SHP77 treated with DMSO at 0.1 percent for 48 hours (cell line): Measurements from ENCODE around the gene PCNX1.

Experiments used
- DNase-seq: peaks from one replicate; lab custom pipeline; 2025; lab: John Stamatoyannopoulos, UW

Gene PCNX1

DNA sequence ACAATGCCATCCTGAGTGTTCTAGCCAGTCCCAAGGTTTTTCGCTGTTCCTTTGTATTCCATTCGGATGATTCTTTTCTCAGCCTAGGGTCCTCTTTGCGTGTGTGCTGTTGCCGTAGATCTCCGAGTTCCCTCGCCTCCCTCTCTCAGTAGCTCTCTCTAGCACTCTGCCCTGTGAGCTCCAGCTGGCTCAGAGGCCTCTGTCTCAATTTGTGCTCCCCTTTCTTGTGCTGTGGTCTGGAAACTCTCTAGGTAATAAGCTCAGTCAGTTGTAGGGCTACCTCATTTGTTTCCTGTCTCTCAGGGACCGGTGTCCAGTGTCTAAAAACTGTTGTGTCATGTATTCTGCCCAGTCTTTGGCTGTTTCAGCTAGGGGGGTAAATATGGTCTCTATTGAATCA lies 179.3 kb downstream of the PCNX1 start:
- DNase-seq = no peak

DNA sequence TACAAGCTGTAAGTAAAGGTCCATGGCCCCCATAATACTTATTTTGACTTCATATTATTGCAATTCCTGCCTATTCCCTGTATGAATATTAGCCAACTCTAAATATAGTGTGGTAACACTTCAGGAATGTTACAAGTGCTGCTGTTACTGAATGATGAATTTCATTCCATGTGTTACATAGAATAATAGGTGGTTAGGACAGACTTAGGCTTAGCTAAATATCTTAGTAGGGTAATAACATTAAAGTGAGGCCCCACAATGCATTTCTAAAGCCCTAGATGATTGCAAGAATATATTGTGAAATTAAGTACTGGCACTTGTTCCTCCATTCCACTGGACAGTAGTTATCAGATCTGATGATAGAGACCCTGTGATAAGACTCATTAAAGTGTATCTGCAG lies 182.7 kb downstream of the PCNX1 start:
- no peak for DNase-seq

DNA sequence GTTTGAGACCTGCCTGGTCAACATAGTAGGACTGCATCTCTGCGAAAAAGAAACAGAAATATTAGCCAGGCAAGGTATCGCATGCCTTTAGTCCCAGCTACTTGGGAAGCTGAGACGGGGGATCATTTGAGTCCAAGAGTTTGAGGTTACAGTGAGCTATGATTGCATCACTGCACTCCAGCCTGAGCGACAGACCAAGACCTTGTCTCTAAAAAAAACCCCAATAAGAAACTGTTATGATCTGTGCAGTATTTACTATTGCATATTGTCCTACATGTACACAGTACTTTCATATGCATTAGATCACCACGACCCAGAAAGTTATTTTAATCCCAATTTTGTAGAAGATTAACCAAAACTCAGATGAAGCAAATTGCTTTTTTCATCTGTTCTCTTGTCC lies 187.5 kb downstream of the PCNX1 start:
- DNase-seq = no peak

DNA sequence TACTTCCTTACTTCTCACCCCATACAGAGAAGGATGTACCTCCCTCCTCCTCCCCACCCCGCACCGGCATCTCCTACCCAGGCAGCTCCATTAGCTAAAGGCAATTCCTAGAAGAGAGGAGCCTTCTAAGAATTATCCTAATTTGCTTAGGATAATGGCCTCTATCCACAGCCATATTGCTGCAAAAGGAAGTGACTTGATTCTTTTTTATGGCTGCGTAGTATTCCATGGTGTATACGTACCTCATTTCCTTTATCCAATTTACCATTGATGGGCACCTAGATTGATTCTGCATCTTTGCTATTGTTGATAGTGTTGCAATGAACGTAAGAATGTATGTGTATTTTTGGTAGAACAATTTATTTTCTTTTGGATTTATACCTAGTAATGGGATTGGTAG lies 189.7 kb downstream of the PCNX1 start:
- DNase-seq = no peak

DNA sequence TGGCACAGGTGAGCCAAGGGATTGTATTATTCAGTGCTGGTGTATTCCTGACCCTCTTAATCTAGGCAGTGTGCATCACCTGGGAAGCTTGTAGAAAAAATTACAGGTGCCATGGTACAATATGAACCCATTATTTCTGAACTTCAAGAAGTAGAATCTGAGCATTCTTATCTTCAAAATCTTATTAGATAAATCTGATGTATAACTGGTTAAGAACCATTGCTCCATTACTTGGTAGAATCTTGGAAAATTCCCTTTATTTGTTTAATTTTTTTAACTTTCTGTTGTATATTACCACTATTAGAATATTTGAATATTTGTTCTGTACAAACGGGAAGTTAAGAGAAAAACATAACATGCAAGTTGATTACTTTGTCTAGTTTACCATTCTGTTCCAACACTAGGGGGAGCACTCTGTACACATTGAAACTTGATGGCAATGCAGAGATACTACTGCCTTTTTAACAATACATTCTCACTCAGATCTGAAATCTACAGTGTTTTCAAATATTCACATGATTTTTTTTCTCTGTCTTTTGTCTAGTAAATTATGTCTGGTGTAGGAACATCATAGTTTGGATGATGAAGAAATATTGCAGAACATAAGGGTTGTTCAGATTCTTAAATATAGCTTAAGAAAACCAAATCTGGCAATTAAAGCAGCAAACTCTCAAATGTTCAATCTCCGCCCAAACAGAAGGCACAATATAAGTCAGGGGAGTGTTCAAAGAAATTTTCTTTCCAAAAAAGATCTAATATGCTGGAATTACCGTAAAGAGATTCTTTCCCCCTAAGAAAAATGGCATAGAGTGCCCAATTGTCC lies 196.6 kb downstream of the PCNX1 start:
- DNase-seq = no peak

DNA sequence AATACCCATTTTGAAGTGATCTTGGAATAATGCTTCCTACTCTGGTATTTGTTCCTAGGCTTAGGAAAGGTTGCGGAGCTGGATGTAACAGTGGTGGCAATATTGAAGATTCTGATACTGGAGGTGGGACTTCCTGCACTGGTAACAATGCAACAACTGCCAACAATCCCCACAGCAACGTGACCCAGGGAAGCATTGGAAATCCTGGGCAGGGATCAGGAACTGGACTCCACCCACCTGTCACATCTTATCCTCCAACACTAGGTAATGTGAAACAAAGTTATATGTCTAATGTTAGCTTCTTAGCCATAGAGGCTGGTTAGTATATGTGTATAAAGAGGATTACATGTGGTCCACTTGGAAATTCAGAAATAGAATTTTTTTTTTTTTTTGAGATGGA lies 197.9 kb downstream of the PCNX1 start:
- DNase-seq = no peak

DNA sequence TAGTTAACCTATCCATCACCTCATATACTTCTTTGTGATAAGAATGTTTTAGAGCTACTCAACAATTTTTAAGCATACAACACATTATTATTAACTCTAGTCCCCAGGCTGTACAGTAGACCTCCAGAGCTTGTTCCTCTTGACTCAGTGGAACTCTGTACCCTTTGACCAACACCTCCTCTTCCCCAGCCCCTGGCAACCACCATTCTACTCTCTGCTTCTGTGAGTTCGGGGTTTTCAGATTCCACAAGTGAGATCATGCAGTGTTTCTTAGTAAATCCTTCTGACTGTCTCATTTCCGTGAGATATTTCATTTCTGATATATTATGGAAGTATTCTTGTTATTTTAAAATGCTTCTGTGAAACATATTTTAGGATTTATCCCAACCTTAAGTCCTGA lies 200.7 kb downstream of the PCNX1 start:
- DNase-seq = no peak

DNA sequence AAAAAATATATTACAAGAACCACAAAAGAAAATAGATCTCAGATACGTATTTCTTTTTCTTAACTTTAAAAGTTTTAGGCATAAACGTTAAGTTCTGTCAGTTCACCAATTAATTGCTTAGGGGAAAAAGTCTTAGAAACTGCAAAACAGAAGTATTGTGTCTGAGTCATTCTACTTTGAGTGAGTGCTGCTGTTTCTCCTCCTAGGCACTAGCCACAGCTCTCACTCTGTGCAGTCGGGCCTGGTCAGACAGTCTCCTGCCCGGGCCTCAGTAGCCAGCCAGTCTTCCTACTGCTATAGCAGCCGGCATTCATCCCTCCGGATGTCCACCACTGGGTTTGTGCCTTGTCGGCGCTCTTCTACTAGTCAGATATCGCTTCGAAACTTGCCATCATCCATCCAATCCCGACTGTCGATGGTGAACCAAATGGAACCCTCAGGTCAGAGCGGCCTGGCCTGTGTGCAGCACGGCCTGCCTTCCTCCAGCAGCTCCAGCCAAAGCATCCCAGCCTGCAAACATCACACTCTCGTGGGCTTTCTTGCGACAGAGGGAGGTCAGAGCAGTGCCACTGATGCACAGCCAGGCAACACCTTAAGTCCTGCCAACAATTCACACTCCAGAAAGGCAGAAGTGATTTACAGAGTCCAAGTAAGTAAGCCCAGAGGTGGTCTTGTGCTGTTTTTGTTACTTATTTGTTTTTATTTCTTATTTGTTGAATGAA lies 201.3 kb downstream of the PCNX1 start:
- no peak for DNase-seq

DNA sequence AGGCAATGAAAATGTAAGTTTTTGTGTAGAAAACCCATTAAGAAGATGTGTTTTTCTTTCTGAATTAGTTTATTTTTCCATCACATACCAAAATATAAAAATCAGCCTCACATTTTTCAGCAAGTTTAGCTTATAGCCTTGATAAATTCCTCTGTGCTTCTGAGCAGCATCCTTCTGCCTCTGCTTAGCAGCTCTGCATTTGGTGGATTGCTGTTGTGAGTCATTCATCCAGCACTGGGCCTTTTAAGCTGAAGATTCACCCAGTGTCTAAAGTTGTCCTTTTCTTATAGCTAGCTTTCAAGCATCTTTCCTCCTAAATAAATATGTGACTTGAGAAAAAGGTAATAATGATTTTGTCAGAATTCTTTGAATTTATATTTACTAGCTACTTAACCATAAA lies 206.1 kb downstream of the PCNX1 start:
- no peak for DNase-seq

DNA sequence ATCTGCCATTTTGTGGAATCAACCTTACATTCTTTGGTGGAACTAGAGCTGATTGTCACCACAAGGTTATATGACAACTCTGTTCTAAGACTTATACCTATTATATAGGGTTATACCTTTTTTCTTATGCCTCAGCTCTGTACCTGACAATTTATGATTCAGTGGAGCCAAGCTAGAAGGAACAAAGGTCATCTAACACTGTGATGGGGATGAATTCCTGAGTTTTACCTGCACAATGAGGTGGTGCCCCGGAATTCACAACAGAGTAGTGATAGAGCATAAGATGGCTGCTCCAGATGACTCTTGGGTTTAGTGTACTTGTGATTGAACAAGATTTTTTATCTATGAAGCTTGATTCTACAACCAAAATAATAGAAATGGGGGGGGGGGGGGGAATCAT lies 207.3 kb downstream of the PCNX1 start:
- DNase-seq = no peak

DNA sequence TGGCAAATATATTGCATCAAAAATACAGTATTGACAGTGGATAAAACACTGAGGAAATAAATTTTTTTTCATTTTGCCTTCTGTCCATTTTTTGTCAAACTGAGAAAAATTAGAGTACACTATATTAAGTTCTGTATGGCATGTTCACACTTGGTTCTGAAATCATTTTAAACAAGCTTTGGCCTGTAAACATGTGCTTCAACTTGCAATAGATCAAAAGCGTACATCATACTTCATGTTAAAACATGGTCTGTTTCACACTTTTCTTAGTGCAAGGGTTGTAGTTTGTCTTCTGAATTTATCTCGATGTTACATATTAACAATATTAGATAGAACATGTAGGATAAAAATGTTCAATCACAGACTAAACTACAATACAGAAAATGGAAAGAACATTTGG lies 208.0 kb downstream of the PCNX1 start:
- DNase-seq = no peak

DNA sequence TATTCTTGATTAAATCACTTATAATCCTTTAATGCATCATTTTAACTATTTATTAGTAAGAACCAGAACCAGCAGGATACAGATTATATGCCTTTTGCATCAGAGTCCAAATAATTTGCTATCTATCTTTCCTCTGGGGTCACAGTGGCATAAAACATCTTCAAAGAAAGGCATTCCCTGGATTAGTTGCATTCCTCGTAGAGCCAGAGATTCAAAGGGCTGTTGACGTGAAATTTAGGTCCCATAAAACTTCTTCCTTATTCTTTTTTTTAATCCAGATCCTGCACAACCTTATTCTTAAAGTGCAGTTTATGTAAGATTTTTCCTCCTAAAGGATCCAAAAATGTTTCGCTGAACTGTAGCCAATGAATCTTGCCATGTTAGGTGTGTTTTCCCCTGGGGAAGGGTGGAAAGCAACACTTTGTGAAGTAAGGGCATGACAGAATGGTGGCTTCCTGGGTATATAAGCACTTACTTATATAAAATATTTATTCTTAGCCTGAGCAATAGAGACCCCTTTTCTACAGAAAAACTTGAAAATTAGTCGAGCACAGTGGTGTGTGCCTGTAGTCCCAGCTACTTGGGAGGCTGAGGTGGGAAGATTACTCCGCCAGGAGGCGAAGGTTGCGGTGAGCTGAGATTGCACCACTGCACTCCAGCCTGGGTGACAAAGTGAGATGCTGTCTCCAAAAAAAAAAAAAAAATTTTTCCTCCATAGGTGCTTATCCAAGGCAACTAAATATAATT lies 208.7 kb downstream of the PCNX1 start:
- DNase-seq = no peak

DNA sequence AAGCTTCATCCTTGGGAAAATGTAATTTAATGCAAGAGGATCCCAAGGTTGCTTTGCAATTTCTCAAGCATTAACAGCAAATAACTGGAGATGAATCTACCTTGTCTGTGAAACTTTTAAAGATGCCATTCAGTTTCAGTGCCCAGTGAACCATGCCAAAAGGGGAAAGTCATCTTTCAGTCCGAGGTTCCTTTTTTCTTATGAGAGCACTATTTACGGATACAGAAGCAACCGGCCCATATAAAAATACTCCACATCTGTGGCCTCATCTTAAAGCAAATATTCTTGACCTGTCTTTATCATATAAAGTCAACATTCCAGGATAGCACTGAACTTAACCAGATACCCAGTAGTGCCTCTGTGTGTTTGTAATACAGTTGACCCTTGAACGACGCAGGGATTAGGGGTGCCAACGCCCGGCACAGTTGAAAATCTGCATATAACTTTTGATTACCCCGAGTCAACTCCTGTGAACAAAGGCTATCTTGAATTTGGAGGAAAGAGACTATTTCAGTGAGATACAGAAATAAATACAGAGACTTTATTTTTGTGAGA lies 209.4 kb downstream of the PCNX1 start:
- DNase-seq = no peak

DNA sequence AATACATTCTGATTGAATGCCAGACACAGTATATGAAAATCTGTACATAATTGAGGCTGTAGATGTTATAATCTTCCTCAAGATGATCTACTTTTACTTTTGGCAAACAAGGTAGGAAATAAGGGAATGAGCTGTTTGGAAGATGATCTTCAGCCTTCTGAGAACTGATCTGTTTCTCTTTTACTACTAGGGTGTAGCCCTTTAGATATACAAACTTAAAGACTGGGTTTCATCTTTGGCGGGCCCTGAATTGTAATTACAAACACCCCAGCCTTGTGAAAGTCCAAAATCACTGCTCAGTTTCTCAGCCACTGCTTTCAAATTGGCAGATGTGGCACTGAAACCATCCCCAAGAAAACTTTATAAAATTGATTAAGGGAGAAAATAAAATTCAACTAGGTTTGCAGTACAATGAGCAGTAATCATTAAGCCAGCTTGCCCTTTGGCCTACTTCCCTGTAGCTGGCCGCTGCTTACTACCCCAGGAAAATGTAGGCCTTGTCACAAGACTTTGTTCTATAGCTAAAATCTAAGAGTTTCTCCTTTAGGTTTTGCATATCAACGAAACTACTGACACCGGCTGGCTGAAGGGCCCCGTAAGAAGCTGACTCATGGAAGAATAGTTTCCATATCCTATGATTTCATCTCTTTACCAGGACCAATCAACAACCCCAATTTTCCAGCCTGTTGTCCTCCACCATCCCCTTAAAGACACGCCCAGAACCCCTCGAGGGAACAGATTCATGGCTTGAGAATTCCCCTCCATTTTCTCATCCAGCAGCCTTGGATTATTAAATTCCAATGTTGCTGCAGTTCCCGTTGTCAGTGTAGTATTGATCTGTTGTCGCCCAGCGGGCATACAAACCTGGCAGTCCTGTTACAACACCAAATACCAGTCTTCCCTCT lies 210.8 kb downstream of the PCNX1 start:
- DNase-seq = no peak

DNA sequence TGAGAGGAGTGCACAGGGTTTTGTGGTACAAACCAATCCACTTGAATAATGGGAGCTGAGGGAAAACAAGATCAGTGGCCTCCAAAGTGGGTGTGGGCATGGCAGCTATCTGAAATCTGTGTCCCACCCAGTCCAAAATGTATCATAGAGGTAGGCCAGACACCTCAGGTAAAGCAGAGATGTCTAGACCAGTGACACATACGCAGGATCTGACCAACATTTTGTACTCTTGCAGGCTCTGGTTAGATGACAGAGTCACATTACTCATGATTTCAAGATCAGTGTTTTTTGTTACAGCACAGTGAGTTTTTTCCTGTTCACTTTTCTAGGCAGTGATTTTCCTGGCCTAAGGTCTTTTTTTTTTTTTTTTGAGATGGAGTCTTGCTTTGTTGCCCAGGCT lies 211.8 kb downstream of the PCNX1 start:
- no peak for DNase-seq

DNA sequence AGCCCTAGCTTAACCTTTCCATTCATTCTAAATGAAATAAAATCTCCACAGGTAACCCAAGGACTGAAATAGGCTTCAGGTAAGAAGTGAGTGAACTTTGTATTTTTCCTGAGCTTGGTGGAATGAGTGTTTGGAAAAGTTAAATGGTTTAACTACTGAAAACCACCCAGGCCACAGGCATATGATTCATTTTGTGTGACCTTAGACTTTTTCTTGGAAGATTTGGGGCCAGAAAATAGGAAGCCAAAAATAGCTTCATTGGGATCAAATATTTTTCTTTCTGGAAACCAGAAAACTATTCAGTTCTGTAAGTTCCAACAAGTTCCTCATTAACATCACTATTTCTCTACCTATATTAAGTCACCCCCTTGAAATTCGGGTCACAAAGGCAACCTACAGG lies 212.6 kb downstream of the PCNX1 start:
- DNase-seq = no peak

DNA sequence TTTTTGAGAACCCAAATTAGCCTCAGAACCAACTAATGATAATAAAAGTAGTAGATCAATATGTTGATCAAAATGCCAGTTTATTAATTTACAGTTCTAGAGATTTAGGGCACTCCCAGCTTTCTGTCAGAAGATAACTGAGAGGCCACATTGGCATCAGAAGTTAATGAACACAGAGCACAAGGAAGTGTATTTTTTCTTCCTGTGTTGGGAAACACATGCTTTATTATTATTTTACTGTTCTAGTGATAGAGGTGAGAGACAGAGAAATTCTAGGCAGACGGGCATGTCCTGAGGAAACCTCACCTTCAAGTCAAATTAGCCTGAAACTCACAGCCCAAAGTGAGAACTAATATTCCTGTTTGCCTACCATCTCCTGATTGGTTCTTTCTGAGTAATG lies 213.7 kb downstream of the PCNX1 start:
- no peak for DNase-seq

DNA sequence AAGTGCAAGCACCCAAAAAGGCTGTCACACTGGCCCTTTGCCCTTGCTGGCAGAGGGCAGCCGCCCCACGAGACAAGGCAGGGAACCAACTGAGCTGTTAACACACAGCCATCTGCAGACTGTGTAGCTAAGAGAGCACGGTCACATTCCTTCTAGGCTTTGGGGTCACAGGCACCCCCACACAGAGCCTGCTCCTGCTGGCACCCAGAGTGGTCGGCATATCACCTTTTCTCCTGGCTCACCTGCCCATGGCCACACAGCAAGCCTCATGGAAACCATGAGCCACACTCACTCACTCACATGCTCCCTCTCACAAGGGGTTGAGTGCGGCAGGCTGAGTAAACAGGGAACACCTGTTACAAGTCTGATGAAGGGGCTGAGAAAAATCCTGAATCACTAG lies 214.5 kb downstream of the PCNX1 start:
- no peak for DNase-seq

DNA sequence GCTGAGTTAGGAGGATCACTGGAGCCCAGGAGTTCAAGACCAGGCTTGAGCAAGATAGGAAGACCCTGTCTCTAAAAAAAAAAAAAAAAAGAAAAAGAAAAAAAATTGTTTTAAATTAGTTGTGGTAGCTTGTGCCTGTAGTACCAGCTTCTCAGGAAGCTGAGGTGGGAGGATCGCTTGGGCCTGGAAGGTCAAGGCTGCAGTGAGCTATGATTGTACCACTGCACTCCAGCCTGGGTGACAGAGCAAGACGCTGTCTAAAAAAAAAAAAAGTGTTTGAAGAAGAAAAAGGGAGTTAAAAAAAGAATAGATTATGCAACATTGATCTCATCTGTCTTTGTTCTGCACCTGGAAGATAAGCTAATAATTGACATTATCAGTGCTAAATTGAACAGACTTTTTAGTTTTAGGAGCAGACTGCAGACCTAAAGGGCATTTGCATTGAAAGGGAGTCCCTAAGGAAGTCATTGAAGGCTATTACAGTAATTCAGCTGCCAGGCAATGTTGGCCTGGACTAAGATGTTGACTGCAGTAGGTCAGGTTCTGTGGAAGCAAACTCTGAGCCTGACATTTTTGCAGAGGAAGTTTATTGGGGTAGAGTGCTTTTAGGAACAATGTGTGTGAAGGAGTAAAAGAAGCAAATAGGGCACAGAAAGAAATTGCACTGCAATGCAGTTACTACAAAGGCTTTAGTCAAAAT lies 215.8 kb downstream of the PCNX1 start:
- DNase-seq = no peak

DNA sequence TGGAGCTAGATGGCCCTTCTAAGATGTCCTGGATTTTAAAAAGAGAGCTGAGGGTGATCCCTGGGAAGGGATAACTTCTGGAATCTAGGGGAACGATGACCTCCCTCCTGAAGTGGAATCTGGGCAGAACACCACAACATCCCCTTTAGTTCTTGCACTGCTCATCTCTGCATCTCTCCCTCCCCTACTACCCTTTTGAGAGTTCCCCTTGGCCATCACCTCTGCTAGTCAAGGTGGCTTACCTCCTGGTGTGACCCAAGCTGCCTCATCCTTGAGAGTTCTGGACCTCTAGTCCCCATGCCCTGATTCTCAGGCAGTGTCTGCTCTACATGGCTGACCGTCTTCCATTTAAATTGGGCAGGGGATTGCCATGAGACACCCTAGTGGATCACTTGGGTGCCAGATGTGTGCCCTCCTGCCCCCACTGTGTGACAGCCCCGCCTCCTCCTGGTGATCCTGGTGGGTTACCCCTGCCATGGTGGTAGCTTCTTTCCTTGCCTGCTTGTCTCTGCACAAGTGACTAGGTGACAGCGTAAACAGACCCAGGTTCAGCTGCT lies 216.4 kb downstream of the PCNX1 start:
- no peak for DNase-seq
